Measurements from ENCODE around the gene CSKMT. TPM values are rescaled to one million over a fixed set of nuclear protein-coding genes. Genes with fewer than 3 reads are reported as not detected.
A peak's percentile ranks its signal among the peaks of the same experiment; 100 is the strongest.

The CSKMT gene
- total RNA-seq, 1 experiment from 2014 or later, result 49.2 TPM

DNA sequence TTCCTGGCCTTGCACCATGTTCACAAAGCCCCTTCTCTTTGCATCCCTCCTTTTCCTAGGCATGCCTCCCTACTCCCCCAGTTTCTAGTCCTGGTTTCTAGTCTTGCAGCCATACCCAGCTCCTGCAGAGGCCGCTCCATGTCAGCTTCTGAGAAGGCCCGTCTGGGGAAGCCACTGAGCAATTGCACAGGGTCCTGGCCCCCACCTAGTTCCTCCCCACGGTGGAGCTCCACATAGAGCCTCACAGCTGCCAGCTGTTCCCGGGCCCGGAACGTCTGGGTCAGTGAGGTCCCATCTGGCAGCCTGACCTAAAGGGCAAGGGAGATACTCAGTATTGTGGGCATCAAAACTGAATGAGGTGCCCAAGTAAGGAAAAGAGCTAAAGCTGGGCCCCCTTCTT is 11.6 kb downstream of the CSKMT start:
- no peaks in the 10 kb centered on the region for H3K9me3 ChIP-seq (ENCODE audit: control insufficient read depth, low read depth, low read length)
- no peak for DNase-seq
- no peak overlapping the region for H3K23ac ChIP-seq (ENCODE audit: insufficient read length, low read depth, low read length)
- peak overlapping the region in 2 of 3 experiments; percentile 31 to 63; a peak in 2 of 7 replicates for H3K27ac Mint-ChIP-seq
- no peaks in the 10 kb centered on the region for H3K4me1 ChIP-seq (ENCODE audit: insufficient read depth, low read length)
- peak overlapping the region in 1 of 2 experiments; percentile 85; a peak in 1 of 5 replicates for H3K4me3 Mint-ChIP-seq
- H4K20me1 ChIP-seq (ENCODE audit: control insufficient read depth, insufficient read depth, insufficient read length), result no peaks in the 10 kb centered on the region
- no peaks in the 10 kb centered on the region for H3K79me2 ChIP-seq (ENCODE audit: insufficient read depth, low read length)
- H2BK12ac ChIP-seq (ENCODE audit: insufficient read length, low read depth, low read length), result no peak overlapping the region
- no peak overlapping the region for H2AK5ac ChIP-seq (ENCODE audit: insufficient read length, low read length)
- H3T11ph ChIP-seq (ENCODE audit: low read length), result no peak overlapping the region
- no peak overlapping the region for H3K9ac ChIP-seq (ENCODE audit: extremely low read depth, insufficient read length, low read length)
- H3K9me3 Mint-ChIP-seq, result 0 out of 5 replicates have a peak, but pooled peaks cover 0 to 2% of the 10 kb centered on the region in 2 experiments
- H3K27me3 ChIP-seq (ENCODE audit: insufficient read depth, low read length), result no peaks in the 10 kb centered on the region
- no peak overlapping the region for H2BK5ac ChIP-seq (ENCODE audit: insufficient read length, low read length)
- no peak overlapping the region for H3K4ac ChIP-seq (ENCODE audit: low read depth, low read length)
- no peak overlapping the region for H2BK120ac ChIP-seq (ENCODE audit: low read depth, low read length, poor library complexity, severe bottlenecking)
- WGBS (ENCODE audit: extremely low coverage, insufficient read length, low lambda C conversion rate), result no CpG with 5 or more reads among the region's 6 CpGs
- no peak overlapping the region for H2AFZ ChIP-seq (ENCODE audit: low read length)
- no peak overlapping the region for H3K14ac ChIP-seq (ENCODE audit: insufficient read depth, low read length)
- no peaks in the 10 kb centered on the region for H3K79me1 ChIP-seq (ENCODE audit: insufficient read depth, low read depth, low read length, poor library complexity, severe bottlenecking)
- H2BK20ac ChIP-seq (ENCODE audit: low read depth, low read length, poor library complexity, severe bottlenecking), result no peak overlapping the region
- no peak overlapping the region for H4K8ac ChIP-seq (replicated peaks; ENCODE audit: insufficient read length, low read depth, low read length)
- no peak overlapping the region for H3K4me2 ChIP-seq (ENCODE audit: insufficient read depth, insufficient read length, low read length)
- no peak overlapping the region for H3K56ac ChIP-seq (ENCODE audit: insufficient read length, low read depth, low read length)
- H3K27ac ChIP-seq (ENCODE audit: insufficient read length, low read depth, low read length), result no peak overlapping the region
- no peak overlapping the region for H3K18ac ChIP-seq (ENCODE audit: insufficient read length, low read depth, low read length)
- H3K4me1 Mint-ChIP-seq, result peaks cover 17 to 30% of the 10 kb centered on the region in 2 experiments
- H4K5ac ChIP-seq (ENCODE audit: insufficient read length, low read depth, low read length), result no peak overlapping the region
- no peak overlapping the region for H2BK15ac ChIP-seq (ENCODE audit: low read depth, low read length)
- H3K23me2 ChIP-seq (ENCODE audit: insufficient read length, low read depth, low read length, poor library complexity, severe bottlenecking), result peaks cover 8% of the 10 kb centered on the region
- no peaks in the 10 kb centered on the region for H3K27me3 Mint-ChIP-seq (ENCODE audit: low read depth)
- H3K36me3 Mint-ChIP-seq (ENCODE audit: insufficient read depth in 1 of 3, low read depth in 3 of 3), result peaks cover 17 to 49% (median 44%) of the 10 kb centered on the region in 3 experiments; a peak in 6 of 7 replicates
- TF ChIP-seq, protein P1, sequence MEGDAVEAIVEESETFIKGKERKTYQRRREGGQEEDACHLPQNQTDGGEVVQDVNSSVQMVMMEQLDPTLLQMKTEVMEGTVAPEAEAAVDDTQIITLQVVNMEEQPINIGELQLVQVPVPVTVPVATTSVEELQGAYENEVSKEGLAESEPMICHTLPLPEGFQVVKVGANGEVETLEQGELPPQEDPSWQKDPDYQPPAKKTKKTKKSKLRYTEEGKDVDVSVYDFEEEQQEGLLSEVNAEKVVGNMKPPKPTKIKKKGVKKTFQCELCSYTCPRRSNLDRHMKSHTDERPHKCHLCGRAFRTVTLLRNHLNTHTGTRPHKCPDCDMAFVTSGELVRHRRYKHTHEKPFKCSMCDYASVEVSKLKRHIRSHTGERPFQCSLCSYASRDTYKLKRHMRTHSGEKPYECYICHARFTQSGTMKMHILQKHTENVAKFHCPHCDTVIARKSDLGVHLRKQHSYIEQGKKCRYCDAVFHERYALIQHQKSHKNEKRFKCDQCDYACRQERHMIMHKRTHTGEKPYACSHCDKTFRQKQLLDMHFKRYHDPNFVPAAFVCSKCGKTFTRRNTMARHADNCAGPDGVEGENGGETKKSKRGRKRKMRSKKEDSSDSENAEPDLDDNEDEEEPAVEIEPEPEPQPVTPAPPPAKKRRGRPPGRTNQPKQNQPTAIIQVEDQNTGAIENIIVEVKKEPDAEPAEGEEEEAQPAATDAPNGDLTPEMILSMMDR (conservative IDR thresholded peaks at IDR 0.05), result 0 out of 3 replicates have a peak, but pooled peaks have one; percentile 14
- no peak overlapping the region for H4K91ac ChIP-seq (ENCODE audit: insufficient read length, low read depth, low read length)
